Breast epithelium (tissue), 3 donors: Measurements from ENCODE around the gene SATB1.

Source experiments
- POLR2A ChIP-seq: fragments of 450-650 bp; IDR thresholded peaks from one replicate; pipeline ENCODE4 v1.6.1; 2016; ENCODE audit warnings: antibody characterized with exemption, mild to moderate bottlenecking, moderate library complexity
- TF ChIP-seq, protein P1 (sequence below), 3 donors: fragments of 450-650 bp; IDR thresholded peaks; one replicate each; pipeline ENCODE4 v1.5.1; 2016 to 2017; ENCODE audit warnings: antibody characterized with exemption in 3 of 3, mild to moderate bottlenecking in 3 of 3, moderate library complexity in 3 of 3

GRCh38 chr3:18334837-18335601, 90.1 kb downstream of the SATB1 start:
- no peak for TF ChIP-seq POLR2A
- TF ChIP-seq, protein P1, sequence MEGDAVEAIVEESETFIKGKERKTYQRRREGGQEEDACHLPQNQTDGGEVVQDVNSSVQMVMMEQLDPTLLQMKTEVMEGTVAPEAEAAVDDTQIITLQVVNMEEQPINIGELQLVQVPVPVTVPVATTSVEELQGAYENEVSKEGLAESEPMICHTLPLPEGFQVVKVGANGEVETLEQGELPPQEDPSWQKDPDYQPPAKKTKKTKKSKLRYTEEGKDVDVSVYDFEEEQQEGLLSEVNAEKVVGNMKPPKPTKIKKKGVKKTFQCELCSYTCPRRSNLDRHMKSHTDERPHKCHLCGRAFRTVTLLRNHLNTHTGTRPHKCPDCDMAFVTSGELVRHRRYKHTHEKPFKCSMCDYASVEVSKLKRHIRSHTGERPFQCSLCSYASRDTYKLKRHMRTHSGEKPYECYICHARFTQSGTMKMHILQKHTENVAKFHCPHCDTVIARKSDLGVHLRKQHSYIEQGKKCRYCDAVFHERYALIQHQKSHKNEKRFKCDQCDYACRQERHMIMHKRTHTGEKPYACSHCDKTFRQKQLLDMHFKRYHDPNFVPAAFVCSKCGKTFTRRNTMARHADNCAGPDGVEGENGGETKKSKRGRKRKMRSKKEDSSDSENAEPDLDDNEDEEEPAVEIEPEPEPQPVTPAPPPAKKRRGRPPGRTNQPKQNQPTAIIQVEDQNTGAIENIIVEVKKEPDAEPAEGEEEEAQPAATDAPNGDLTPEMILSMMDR (IDR thresholded peaks at IDR 0.05), result no peak
